BJ (cell line): ENCODE results near the gene KBTBD12. TPM values are rescaled to one million over a fixed set of nuclear protein-coding genes. Genes with fewer than 3 reads are reported as not detected.

Experiments used
- CTCF ChIA-PET: fragments of 350-600 bp; formaldehyde crosslinking; extraction: SDS; loops from one replicate; lab custom pipeline; 2021; ENCODE audit warnings: antibody characterized with exemption, inconsistent platforms; lab: Yijun Ruan, JAX
- POLR2A ChIA-PET: fragments of 300-600 bp; sonication (Branson Sonifier 250); formaldehyde crosslinking; extraction: SDS; loops from one replicate; lab custom pipeline; 2021; ENCODE audit warnings: antibody characterized with exemption; lab: Charles Lee
- DNase-seq: peaks from one replicate; pipeline ENCODE4 v3.0.0-alpha.2; 2011; ENCODE audit warnings: low read depth
- H3K27me3 ChIP-seq: 2 replicates; pipeline ENCODE4 v1.6.0; 2011; ENCODE audit warnings: low read length; ENCODE audit not compliant: control insufficient read depth, insufficient read depth
- H3K36me3 ChIP-seq: 2 replicates; pipeline ENCODE4 v1.5.1; 2011; ENCODE audit warnings: low read length; ENCODE audit not compliant: control insufficient read depth, insufficient read depth
- H3K4me3 ChIP-seq: 2 replicates; pipeline ENCODE4 v1.5.1; 2011; ENCODE audit warnings: low read depth, mild to moderate bottlenecking, control low read depth, low read length
- CTCF ChIP-seq: IDR thresholded peaks from 2 replicates; pipeline ENCODE4 v1.5.1; 2011; ENCODE audit warnings: low read depth, mild to moderate bottlenecking, control low read depth, inconsistent platforms, low read length, moderate library complexity; ENCODE audit not compliant: insufficient read depth
- polyA plus RNA-seq: library from polyadenylated mRNA; depleted of rRNA; stranded (reverse); fragments of >200 nt; gene quantifications from 2 replicates; pipeline ENCODE4 v1.2.3, GENCODE V29; 2011

Gene KBTBD12
- polyA plus RNA-seq, 1 experiment: not detected

GRCh38 chr3:127970966-127971592, 56.0 kb downstream of the KBTBD12 start:
- CTCF ChIA-PET: interaction anchor here (0.6 to 6.7 kb wide), 19 partner anchors 10 to 416 kb away, joined by 3 to 50 read pairs (median 4); no protein-coding TSS in a partner anchor
- H3K4me3 ChIP-seq: no peak overlapping the region
- POLR2A ChIA-PET: no interaction called here
- no peaks in the 10 kb centered on the region for H3K36me3 ChIP-seq
- TF ChIP-seq CTCF: peak; percentile 79
- H3K27me3 ChIP-seq: peaks cover 9% of the 10 kb centered on the region
- no peak for DNase-seq

- POLR2A ChIA-PET: no interaction called here
- CTCF ChIA-PET: interaction anchor here (0.9 to 6.7 kb wide), 2 partner anchors 11 to 322 kb away, joined by 3 to 50 read pairs; no protein-coding TSS in a partner anchor
- no peak for TF ChIP-seq CTCF
- DNase-seq: no peak
- no peaks in the 10 kb centered on the region for H3K36me3 ChIP-seq
- H3K4me3 ChIP-seq: no peak overlapping the region
- peaks cover 8% of the 10 kb centered on the region for H3K27me3 ChIP-seq
Observed at GRCh38 chr3:127974226-127974625, 59.2 kb downstream of the KBTBD12 start.

GRCh38 chr3:127975153-127976029, 60.4 kb downstream of the KBTBD12 start:
- DNase-seq: no peak
- Histone ChIP-seq H3K36me3 (no peaks in the 10 kb centered on the region), H3K27me3 (peaks cover 6% of the 10 kb centered on the region), H3K4me3 (no peak overlapping the region)
- no peak for TF ChIP-seq CTCF
- POLR2A ChIA-PET: no interaction called here
- CTCF ChIA-PET: interaction anchor here (1.6 kb wide), 1 partner anchor 400 kb away, joined by 4 read pairs; no protein-coding TSS in a partner anchor

DNA sequence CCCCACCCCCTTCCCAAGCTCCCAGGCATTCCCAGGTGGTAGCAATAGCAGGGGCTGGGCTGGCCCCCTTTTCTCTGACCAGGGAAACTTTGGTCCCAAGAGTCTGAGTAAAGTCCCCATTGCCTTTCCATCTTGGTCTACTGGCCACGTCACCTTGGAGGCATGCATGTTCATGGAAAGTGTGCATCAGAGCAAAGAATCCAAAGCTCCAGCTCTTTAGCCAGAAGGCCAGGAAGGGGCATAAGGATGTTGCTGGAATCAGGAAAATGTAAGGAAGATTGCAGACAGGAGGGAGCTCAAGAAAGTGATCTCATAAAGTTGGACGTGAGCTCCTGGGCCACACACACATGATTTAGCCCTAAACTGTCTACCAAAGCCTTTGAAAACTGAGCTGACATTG, 63.6 kb downstream of the KBTBD12 start:
- Histone ChIP-seq H3K27me3 (peaks cover 6% of the 10 kb centered on the region), H3K36me3 (no peaks in the 10 kb centered on the region), H3K4me3 (no peak overlapping the region)
- ChIA-PET CTCF (interaction anchor here (0.8 to 1.3 kb wide), 3 partner anchors 10 to 25 kb away, joined by 3 to 6 read pairs (median 3); no protein-coding TSS in a partner anchor), POLR2A (no interaction called here)
- no peak for TF ChIP-seq CTCF
- DNase-seq: no peak

DNA sequence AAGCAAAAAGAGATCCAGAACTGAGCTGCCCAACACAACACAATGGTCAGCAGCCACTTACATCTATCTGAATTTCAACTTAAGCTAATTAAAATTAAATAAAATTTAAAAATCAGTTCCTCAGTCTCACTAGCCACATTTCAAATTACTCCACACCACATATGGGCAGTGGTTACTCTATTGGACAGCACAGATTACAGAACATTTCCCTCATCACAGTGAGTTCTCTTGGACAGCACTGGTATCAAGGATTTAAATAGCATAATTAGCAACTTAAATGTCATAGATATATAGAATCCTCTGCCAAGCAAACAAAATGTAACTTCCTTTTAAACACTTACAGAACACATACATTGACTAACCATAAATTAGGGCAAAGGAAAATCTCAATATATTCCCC, 64.4 kb downstream of the KBTBD12 start:
- H3K36me3 ChIP-seq: no peaks in the 10 kb centered on the region
- CTCF ChIA-PET: interaction anchor here (1.1 to 1.3 kb wide), 2 partner anchors 21 to 327 kb away, joined by 3 read pairs; no protein-coding TSS in a partner anchor
- no peak for TF ChIP-seq CTCF

More for the DNA sequence above, 64.4 kb downstream of the KBTBD12 start:
- POLR2A ChIA-PET: no interaction called here
- DNase-seq: no peak
- Histone ChIP-seq H3K4me3 (no peak overlapping the region), H3K27me3 (peaks cover 3% of the 10 kb centered on the region; the same call in 1 of the 2 replicates)
